Ascending aorta (tissue), 2 donors: ENCODE measurements around the gene ALKBH5. TPM values are rescaled to one million over a fixed set of nuclear protein-coding genes. Genes with fewer than 3 reads are reported as not detected.

ENCODE experiments used
- DNase-seq, 2 donors: peaks; one replicate each; pipeline ENCODE4 v3.0.0-alpha.2; 2019; ENCODE audit warnings: low spot score in 2 of 2
- H3K27ac ChIP-seq, 2 donors: fragments of 200-600 bp; sonication (generic); one replicate each; pipeline ENCODE4 v1.5.1; 2016 to 2017; ENCODE audit warnings: mild to moderate bottlenecking in 1 of 2
- H3K27me3 ChIP-seq: fragments of 200-600 bp; sonication (generic); one replicate; pipeline ENCODE4 v1.5.1; 2017
- H3K36me3 ChIP-seq, 2 donors: fragments of 200-600 bp; sonication (generic); one replicate each; pipeline ENCODE4 v1.5.1; 2016
- H3K4me1 ChIP-seq, 2 donors: fragments of 200-600 bp; sonication (generic); one replicate each; pipeline ENCODE4 v1.5.1; 2016 to 2017; ENCODE audit warnings: mild to moderate bottlenecking in 1 of 2
- H3K4me3 ChIP-seq, 2 donors: fragments of 200-600 bp; sonication (generic); one replicate each; pipeline ENCODE4 v1.5.1; 2016 to 2017; ENCODE audit warnings: mild to moderate bottlenecking in 1 of 2
- H3K9me3 ChIP-seq, 2 donors: fragments of 200-600 bp; sonication (generic); one replicate each; pipeline ENCODE4 v1.5.1; 2016
- CTCF ChIP-seq, 3 experiments: fragments of 200-600 bp in 2 of 3; fragments of 450-650 bp in 1 of 3; sonication (generic) in 2 of 3; IDR thresholded peaks; one replicate each; pipeline ENCODE4 v1.5.1; 2016 to 2019; ENCODE audit warnings: antibody characterized with exemption in 3 of 3, mild to moderate bottlenecking in 1 of 3, moderate library complexity in 1 of 3
- intact Hi-C: fragments of 100-400 bp; cut with DNase I; formaldehyde crosslinking; loops from one replicate; pipeline ENCODE4 v1.15.1; 2023
- total RNA-seq: library from RNA; depleted of rRNA; stranded (reverse); fragments of >200 nt; gene quantifications from one replicate; pipeline ENCODE4 v1.1.0, GENCODE V29; 2016

The ALKBH5 gene
- total RNA-seq, 1 donor from 2014 or later = 73.4 TPM

DNA sequence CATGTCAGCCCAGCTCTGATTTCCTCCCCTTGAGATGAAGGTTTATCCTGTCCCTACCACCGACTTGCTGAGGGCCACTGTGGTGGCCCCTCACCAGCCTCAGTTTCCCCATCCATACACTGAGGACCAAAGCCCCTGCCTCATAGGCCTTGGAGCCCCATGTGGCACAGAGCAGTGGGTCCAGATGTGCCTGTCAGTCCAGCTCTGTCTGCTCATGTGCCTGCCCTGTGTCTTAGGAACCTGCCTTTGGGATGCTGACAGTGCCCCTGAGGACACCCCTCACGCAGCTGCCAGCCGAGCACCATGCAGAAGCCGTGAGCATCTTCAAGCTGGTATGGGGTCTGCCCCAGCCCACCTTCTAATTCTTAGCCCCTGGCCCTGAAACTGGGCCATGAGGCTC is 39.4 kb upstream of the ALKBH5 start:
- no peak overlapping the region for H3K4me3 ChIP-seq

GRCh38 chr17:18144855-18145254 is 38.8 kb upstream of the ALKBH5 start:
- no peak for TF ChIP-seq CTCF (IDR thresholded peaks at IDR 0.05)
- no peak overlapping the region for H3K27ac ChIP-seq
- intact Hi-C loops = no loop called here

More for the DNA sequence above, 39.4 kb upstream of the ALKBH5 start:
- intact Hi-C loops = no loop called here
- Histone ChIP-seq H3K27ac (no peak overlapping the region), H3K4me1 (peaks cover 0 to 2% of the 10 kb centered on the region in 2 donors), H3K36me3 (no peaks in the 10 kb centered on the region), H3K27me3 (no peaks in the 10 kb centered on the region), H3K9me3 (no peaks in the 10 kb centered on the region)
- DNase-seq = no peak
- no peak for TF ChIP-seq CTCF (IDR thresholded peaks at IDR 0.05)

DNA sequence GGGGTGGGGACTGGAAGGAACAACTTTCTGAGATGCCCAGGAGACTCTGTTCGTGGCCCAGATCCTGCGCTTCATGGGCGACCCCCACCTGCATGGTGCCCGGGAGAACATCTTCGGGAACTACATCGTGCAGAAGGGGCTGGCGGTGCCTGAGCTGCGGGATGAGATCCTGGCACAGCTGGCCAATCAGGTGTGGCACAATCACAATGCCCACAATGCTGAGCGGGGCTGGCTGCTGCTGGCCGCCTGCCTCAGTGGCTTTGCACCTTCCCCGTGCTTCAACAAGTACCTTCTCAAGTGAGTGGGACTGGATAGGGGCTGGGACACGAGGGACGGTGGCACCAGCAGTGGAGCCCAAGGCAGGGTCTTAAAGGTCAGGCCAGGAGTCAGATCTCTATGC is 37.8 kb upstream of the ALKBH5 start:
- TF ChIP-seq CTCF (IDR thresholded peaks at IDR 0.05) = no peak
- H3K27ac ChIP-seq = no peak overlapping the region
- intact Hi-C loops = no loop called here
- H3K4me3 ChIP-seq = no peak overlapping the region
- H3K27me3 ChIP-seq = no peaks in the 10 kb centered on the region
- no peaks in the 10 kb centered on the region for H3K36me3 ChIP-seq
- peaks cover 0 to 2% of the 10 kb centered on the region in 2 donors for H3K4me1 ChIP-seq
- H3K9me3 ChIP-seq = no peaks in the 10 kb centered on the region
- DNase-seq = no peak

More at GRCh38 chr17:18144855-18145254, 38.8 kb upstream of the ALKBH5 start:
- H3K9me3 ChIP-seq = no peaks in the 10 kb centered on the region
- H3K27me3 ChIP-seq = no peaks in the 10 kb centered on the region
- H3K36me3 ChIP-seq = no peaks in the 10 kb centered on the region
- peaks cover 0 to 2% of the 10 kb centered on the region in 2 donors for H3K4me1 ChIP-seq
- DNase-seq = no peak
- no peak overlapping the region for H3K4me3 ChIP-seq

DNA sequence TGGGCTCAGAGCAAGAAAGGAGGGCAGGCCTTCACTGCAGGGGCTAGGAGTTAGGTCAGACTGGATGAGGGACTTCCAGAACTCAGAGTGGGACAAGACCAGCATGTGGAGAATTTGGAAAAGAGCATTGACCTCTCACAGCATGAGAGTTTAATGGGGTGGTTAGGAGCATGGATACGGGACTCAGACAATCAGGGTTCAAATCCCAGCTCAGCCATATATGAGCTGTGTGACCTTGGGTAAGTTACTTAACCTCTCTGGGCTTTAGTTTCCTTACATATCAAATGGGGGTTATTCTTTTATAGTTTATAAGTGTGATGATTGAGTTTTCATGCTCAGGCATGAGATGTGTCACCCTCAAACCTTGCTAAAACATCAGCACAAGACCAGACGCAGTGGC is 37.4 kb upstream of the ALKBH5 start:
- Histone ChIP-seq H3K27me3 (no peaks in the 10 kb centered on the region), H3K4me1 (no peaks in the 10 kb centered on the region), H3K4me3 (no peak overlapping the region), H3K9me3 (no peaks in the 10 kb centered on the region), H3K36me3 (no peaks in the 10 kb centered on the region), H3K27ac (no peak overlapping the region)
- DNase-seq = no peak
- intact Hi-C loops = no loop called here
- no peak for TF ChIP-seq CTCF (IDR thresholded peaks at IDR 0.05)

GRCh38 chr17:18146980-18147379 is 36.6 kb upstream of the ALKBH5 start:
- Histone ChIP-seq H3K36me3 (no peaks in the 10 kb centered on the region), H3K4me1 (no peaks in the 10 kb centered on the region), H3K27ac (no peak overlapping the region), H3K9me3 (no peaks in the 10 kb centered on the region), H3K27me3 (no peaks in the 10 kb centered on the region), H3K4me3 (no peak overlapping the region)
- TF ChIP-seq CTCF (IDR thresholded peaks at IDR 0.05) = no peak
- DNase-seq = no peak
- intact Hi-C loops = no loop called here

DNA sequence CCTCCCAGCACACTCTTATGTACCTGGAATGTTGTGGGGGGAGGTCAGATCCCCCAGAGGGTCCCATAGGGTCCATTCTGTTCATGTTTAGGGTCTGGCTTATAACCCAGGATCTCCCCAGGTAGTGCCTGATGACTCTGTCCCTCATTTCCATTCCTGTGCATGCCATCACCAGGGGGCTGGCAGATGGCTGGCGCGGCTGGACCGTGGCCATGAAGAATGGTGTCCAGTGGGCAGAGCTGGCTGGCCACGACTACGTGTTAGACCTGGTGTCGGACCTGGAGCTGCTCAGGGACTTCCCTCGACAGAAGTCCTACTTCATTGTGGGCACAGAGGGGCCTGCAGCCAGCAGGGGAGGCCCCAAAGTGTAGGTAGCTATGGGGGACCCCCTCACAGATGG is 35.0 kb upstream of the ALKBH5 start:
- Histone ChIP-seq H3K36me3 (no peaks in the 10 kb centered on the region), H3K27me3 (no peaks in the 10 kb centered on the region), H3K27ac (no peak overlapping the region), H3K9me3 (no peaks in the 10 kb centered on the region), H3K4me3 (no peak overlapping the region), H3K4me1 (peaks cover 0 to 5% of the 10 kb centered on the region in 2 donors)
- TF ChIP-seq CTCF (IDR thresholded peaks at IDR 0.05) = no peak
- no peak for DNase-seq
- intact Hi-C loops = no loop called here
